MM.1S (cell line): ENCODE results near the gene TBL1XR1.

Experiments
- DNase-seq: peaks from one replicate; pipeline ENCODE4 v3.0.0-alpha.2; 2015
- H2AFZ ChIP-seq: fragments of 300-600 bp; sonication (generic); 2 replicates; pipeline ENCODE4 v1.6.0; 2016; ENCODE audit warnings: antibody characterized with exemption, low read length
- H3F3A ChIP-seq: fragments of 300-600 bp; sonication (generic); 2 replicates; pipeline ENCODE4 v1.6.1; 2016; ENCODE audit warnings: mild to moderate bottlenecking, antibody characterized with exemption, low read length, moderate library complexity, mixed read lengths; ENCODE audit not compliant: insufficient read depth
- H3K27ac ChIP-seq: fragments of 300-600 bp; sonication (generic); 2 replicates; pipeline ENCODE4 v1.5.1; 2016; ENCODE audit warnings: mild to moderate bottlenecking, low read length
- H3K27me3 ChIP-seq: fragments of 300-600 bp; sonication (generic); replicated peaks from 2 replicates; pipeline ENCODE4 v1.6.0; 2016; ENCODE audit warnings: low read length; ENCODE audit not compliant: insufficient read depth
- H3K36me3 ChIP-seq: fragments of 300-600 bp; sonication (generic); replicated peaks from 2 replicates; pipeline ENCODE4 v1.6.1; 2016; ENCODE audit warnings: mild to moderate bottlenecking, low read length, mixed read lengths; ENCODE audit not compliant: insufficient read depth
- H3K4me1 ChIP-seq: fragments of 300-600 bp; sonication (generic); 2 replicates; pipeline ENCODE4 v1.6.1; 2016; ENCODE audit warnings: low read length, mixed read lengths
- H3K4me2 ChIP-seq: fragments of 300-600 bp; sonication (generic); 2 replicates; pipeline ENCODE4 v1.6.0; 2016; ENCODE audit warnings: low read depth, low read length
- H3K4me3 ChIP-seq: fragments of 300-600 bp; sonication (generic); 2 replicates; pipeline ENCODE4 v1.5.1; 2016; ENCODE audit warnings: low read length, mixed read lengths
- H3K79me2 ChIP-seq: fragments of 300-600 bp; sonication (generic); 2 replicates; pipeline ENCODE4 v1.6.1; 2016; ENCODE audit warnings: mixed run types, low read length, mixed read lengths
- H3K9ac ChIP-seq: fragments of 300-600 bp; sonication (generic); 2 replicates; pipeline ENCODE4 v1.6.1; 2016; ENCODE audit warnings: low read length, mixed read lengths
- H3K9me2 ChIP-seq: fragments of 300-600 bp; sonication (generic); replicated peaks from 2 replicates; pipeline ENCODE4 v1.6.1; 2016; ENCODE audit warnings: mild to moderate bottlenecking, low read length, mixed read lengths; ENCODE audit not compliant: insufficient read depth
- H3K9me3 ChIP-seq: fragments of 300-600 bp; sonication (generic); replicated peaks from 2 replicates; pipeline ENCODE4 v1.6.1; 2016; ENCODE audit warnings: mild to moderate bottlenecking, low read length, mixed read lengths; ENCODE audit not compliant: insufficient read depth
- H4K20me1 ChIP-seq: fragments of 300-600 bp; sonication (generic); 2 replicates; pipeline ENCODE4 v1.6.1; 2016; ENCODE audit warnings: mild to moderate bottlenecking, low read length, moderate library complexity, mixed read lengths; ENCODE audit not compliant: insufficient read depth
- EZH2 ChIP-seq: fragments of 300-600 bp; sonication (generic); optimal IDR thresholded peaks from 2 replicates; pipeline ENCODE3; 2017; ENCODE audit warnings: low read depth, mild to moderate bottlenecking, antibody characterized with exemption, low read length, mixed read lengths
- EZH2phosphoT487 ChIP-seq: fragments of 300-600 bp; sonication (generic); IDR thresholded peaks from 2 replicates; pipeline ENCODE4 v1.6.1; 2018; ENCODE audit warnings: antibody characterized with exemption, low read length
- TF ChIP-seq, protein P1 (sequence below): fragments of 300-600 bp; sonication (generic); IDR thresholded peaks from 2 replicates; pipeline ENCODE4 v1.5.1; 2016; ENCODE audit warnings: antibody characterized with exemption, low read length, mixed read lengths

Gene TBL1XR1

DNA sequence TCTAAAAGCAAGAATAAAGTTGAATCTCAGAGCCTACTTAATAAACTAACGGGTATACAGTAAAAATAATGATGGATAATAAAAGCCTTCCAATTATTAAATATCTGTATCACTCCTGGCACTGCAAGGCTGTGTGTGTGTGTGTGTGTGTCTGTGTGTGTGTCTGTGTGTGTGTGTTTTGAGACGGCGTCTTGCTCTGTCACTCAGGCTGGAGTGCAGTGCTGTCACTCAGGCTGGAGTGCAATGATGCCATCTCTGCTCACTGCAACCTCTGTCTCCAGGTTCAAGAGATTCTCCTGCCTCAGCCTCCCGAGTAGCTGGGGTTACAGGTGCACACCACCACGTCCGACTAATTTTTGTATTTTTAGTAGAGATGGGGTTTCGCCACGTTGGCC, 62.5 kb downstream of the TBL1XR1 start:
- H3K4me2 ChIP-seq: no peak overlapping the region
- H3K4me3 ChIP-seq: no peak overlapping the region
- DNase-seq: no peak
- H3K27ac ChIP-seq: no peak overlapping the region
- no peak for TF ChIP-seq EZH2
- no peak for TF ChIP-seq EZH2phosphoT487
- TF ChIP-seq, protein P1, sequence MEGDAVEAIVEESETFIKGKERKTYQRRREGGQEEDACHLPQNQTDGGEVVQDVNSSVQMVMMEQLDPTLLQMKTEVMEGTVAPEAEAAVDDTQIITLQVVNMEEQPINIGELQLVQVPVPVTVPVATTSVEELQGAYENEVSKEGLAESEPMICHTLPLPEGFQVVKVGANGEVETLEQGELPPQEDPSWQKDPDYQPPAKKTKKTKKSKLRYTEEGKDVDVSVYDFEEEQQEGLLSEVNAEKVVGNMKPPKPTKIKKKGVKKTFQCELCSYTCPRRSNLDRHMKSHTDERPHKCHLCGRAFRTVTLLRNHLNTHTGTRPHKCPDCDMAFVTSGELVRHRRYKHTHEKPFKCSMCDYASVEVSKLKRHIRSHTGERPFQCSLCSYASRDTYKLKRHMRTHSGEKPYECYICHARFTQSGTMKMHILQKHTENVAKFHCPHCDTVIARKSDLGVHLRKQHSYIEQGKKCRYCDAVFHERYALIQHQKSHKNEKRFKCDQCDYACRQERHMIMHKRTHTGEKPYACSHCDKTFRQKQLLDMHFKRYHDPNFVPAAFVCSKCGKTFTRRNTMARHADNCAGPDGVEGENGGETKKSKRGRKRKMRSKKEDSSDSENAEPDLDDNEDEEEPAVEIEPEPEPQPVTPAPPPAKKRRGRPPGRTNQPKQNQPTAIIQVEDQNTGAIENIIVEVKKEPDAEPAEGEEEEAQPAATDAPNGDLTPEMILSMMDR: no peak
- H4K20me1 ChIP-seq: peaks cover 61% of the 10 kb centered on the region
- H3F3A ChIP-seq: peaks cover 25% of the 10 kb centered on the region
- peaks cover 99% of the 10 kb centered on the region for H3K79me2 ChIP-seq
- H3K9me3 ChIP-seq: no peaks in the 10 kb centered on the region
- no peaks in the 10 kb centered on the region for H3K9me2 ChIP-seq
- H2AFZ ChIP-seq: no peak overlapping the region
- H3K9ac ChIP-seq: no peak overlapping the region
- peaks cover 29% of the 10 kb centered on the region for H3K4me1 ChIP-seq
- H3K36me3 ChIP-seq: peaks cover 8% of the 10 kb centered on the region
- no peaks in the 10 kb centered on the region for H3K27me3 ChIP-seq

DNA sequence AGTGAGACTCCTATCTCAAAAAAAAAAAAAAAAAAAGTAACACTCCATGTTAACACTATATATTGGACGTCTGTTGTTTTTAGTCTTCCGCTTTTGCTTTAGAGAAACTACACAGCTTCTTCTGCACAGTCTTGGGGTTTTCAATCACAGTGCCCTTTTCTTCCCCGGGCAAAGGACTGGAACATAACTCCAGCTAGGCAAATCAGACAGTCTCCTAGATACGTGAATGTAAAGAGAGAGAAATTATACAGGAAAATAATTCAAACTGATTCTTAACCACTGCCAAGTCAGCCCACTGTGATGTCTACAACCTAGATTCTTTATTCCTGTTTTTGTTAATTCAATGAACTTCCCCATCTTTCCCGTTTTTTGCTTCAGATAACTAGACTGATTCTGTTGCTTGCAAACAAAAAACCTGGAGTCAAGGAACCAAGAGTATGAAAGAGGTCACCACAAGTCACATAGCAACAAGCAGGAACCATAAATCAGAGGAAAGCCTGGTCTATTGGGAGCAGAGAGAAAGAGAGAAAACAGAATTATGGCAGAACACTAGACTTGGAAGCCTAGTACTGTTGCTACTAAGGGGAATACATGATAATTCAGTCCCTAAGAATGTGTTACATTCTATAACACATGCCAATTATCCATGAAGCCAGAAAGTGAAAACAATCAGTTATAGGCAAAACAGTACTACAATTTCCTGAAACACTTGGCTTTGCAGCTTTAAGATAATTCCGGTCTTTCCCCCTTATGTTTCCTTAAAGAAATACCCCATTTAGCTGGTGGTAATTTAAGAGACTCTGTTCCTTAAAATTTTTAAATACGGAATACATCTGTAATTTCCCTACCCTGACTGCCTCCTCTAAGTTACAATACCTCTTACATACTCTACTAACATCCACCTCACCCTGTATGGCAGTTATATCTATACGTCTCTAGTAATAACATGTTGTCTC, 63.1 kb downstream of the TBL1XR1 start:
- Histone ChIP-seq H4K20me1 (peaks cover 65% of the 10 kb centered on the region), H3K4me1 (peaks cover 32% of the 10 kb centered on the region), H3K9me2 (no peaks in the 10 kb centered on the region), H3K9me3 (no peaks in the 10 kb centered on the region), H3F3A (peaks cover 25% of the 10 kb centered on the region), H2AFZ (no peak overlapping the region), H3K4me2 (no peak overlapping the region), H3K27ac (no peak overlapping the region), H3K4me3 (no peak overlapping the region), H3K9ac (no peak overlapping the region), H3K79me2 (peaks cover 99% of the 10 kb centered on the region), H3K36me3 (peaks cover 8% of the 10 kb centered on the region), H3K27me3 (no peaks in the 10 kb centered on the region)
- no peak for TF ChIP-seq EZH2
- TF ChIP-seq, protein P1: no peak
- no peak for TF ChIP-seq EZH2phosphoT487
- DNase-seq: no peak

DNA sequence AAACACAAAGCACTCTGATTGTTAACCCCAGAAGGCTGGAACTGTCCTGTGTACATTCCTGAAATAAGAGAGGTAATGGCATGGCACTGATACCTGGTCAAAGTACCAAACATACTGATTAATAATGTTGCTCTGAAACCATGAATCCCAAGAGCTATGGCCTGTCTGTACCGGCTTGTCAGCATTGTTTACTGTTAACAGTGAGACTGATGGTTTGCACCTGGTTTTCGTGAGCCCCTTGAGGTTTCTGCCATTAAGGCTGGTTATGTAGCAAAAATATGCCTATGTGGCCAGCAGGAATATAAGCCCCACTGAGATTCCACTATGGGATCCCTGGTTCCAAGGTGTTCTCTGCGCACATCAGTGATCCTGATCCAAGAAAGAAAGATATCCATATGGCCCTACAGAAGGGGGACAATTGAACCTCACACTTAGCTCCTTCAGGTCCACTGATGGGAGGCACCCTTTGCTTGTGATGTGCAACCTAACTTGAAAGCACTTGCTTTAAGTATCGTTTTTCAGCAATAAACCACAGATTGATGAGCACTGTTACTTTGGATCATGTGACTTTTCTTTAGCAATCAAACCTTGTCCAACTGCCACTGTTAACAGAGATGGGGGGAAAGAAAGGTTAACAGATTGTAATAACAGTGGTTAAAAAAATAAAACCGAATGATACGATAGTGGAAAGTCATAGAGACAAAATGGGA, 65.2 kb downstream of the TBL1XR1 start:
- peak; percentile 70 for DNase-seq
- H3K4me1 ChIP-seq: peaks cover 22% of the 10 kb centered on the region
- H3K9me3 ChIP-seq: no peaks in the 10 kb centered on the region
- H3K4me2 ChIP-seq: peak overlapping the region; percentile 27
- H3K36me3 ChIP-seq: no peaks in the 10 kb centered on the region; the same call in 1 of the 2 replicates
- no peak overlapping the region for H3K4me3 ChIP-seq
- TF ChIP-seq, protein P1: no peak
- TF ChIP-seq EZH2phosphoT487 (no peak), EZH2 (no peak)
- H3K27ac ChIP-seq: peak overlapping the region; percentile 52
- peaks cover 99% of the 10 kb centered on the region for H3K79me2 ChIP-seq
- H3K27me3 ChIP-seq: no peaks in the 10 kb centered on the region
- H3K9ac ChIP-seq: no peak overlapping the region
- no peaks in the 10 kb centered on the region for H3K9me2 ChIP-seq
- peaks cover 59% of the 10 kb centered on the region for H4K20me1 ChIP-seq
- H3F3A ChIP-seq: peaks cover 25% of the 10 kb centered on the region
- no peak overlapping the region for H2AFZ ChIP-seq
